ENCODE measurements around the gene DTX1. TPM values are rescaled to one million over a fixed set of nuclear protein-coding genes. Genes with fewer than 3 reads are reported as not detected.

Gene DTX1
- total RNA-seq, 1 donor from 2014 or later: 4.5 TPM

DNA sequence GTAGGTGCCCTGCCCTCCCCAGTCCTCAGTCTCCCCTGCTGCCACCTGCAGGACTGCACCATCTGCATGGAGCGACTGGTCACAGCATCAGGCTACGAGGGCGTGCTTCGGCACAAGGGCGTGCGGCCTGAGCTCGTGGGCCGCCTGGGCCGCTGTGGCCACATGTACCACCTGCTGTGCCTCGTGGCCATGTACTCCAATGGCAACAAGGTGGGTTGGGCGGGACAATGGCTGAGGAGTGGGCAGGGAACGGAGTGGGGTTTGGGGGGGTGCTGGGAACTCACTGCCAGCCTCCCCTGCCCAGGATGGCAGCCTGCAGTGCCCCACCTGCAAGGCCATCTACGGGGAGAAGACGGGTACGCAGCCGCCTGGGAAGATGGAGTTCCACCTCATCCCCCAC lies 38.2 kb downstream of the DTX1 start:
- intact Hi-C loops (cut with DNase I): loop anchor here (10.0 kb wide), 1 partner anchor 180 kb away; no protein-coding TSS in a partner anchor
- TF ChIP-seq, protein P1, sequence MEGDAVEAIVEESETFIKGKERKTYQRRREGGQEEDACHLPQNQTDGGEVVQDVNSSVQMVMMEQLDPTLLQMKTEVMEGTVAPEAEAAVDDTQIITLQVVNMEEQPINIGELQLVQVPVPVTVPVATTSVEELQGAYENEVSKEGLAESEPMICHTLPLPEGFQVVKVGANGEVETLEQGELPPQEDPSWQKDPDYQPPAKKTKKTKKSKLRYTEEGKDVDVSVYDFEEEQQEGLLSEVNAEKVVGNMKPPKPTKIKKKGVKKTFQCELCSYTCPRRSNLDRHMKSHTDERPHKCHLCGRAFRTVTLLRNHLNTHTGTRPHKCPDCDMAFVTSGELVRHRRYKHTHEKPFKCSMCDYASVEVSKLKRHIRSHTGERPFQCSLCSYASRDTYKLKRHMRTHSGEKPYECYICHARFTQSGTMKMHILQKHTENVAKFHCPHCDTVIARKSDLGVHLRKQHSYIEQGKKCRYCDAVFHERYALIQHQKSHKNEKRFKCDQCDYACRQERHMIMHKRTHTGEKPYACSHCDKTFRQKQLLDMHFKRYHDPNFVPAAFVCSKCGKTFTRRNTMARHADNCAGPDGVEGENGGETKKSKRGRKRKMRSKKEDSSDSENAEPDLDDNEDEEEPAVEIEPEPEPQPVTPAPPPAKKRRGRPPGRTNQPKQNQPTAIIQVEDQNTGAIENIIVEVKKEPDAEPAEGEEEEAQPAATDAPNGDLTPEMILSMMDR (IDR thresholded peaks at IDR 0.05): no peak
- no peak for DNase-seq (ENCODE audit: low spot score in 2 of 2)
- Histone ChIP-seq H3K4me1 (no peaks in the 10 kb centered on the region), H3K27me3 (no peaks in the 10 kb centered on the region), H3K27ac (no peak overlapping the region), H3K4me3 (no peak overlapping the region), H3K36me3 (no peaks in the 10 kb centered on the region), H3K9me3 (no peaks in the 10 kb centered on the region)

DNA sequence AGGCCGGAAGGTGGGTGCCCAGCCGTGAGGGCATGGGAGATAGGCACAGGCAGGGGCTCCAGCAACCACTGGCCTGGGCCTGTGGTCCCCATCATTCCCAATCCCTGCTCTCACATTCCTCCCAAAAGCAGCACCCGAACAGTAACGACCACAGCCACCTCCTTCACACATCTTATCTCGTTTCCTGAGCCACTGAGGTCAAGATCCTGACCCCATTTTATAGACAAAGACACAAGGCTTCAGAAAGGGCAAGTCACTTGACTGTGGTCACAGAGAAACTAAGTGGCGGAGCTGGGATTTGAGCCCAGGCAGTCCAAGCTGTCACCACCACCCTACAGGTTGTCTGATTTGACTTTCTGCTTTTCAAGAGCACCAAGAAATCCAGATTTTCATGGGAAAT lies 38.9 kb downstream of the DTX1 start:
- H3K4me3 ChIP-seq: no peak overlapping the region
- H3K9me3 ChIP-seq: no peaks in the 10 kb centered on the region
- TF ChIP-seq, protein P1 (IDR thresholded peaks at IDR 0.05): no peak
- H3K27ac ChIP-seq: no peak overlapping the region
- intact Hi-C loops (cut with DNase I): loop anchor here (10.0 kb wide), 1 partner anchor 179 kb away; no protein-coding TSS in a partner anchor
- no peak for DNase-seq (ENCODE audit: low spot score in 2 of 2)
- H3K36me3 ChIP-seq: no peaks in the 10 kb centered on the region
- no peaks in the 10 kb centered on the region for H3K27me3 ChIP-seq
- H3K4me1 ChIP-seq: no peaks in the 10 kb centered on the region

DNA sequence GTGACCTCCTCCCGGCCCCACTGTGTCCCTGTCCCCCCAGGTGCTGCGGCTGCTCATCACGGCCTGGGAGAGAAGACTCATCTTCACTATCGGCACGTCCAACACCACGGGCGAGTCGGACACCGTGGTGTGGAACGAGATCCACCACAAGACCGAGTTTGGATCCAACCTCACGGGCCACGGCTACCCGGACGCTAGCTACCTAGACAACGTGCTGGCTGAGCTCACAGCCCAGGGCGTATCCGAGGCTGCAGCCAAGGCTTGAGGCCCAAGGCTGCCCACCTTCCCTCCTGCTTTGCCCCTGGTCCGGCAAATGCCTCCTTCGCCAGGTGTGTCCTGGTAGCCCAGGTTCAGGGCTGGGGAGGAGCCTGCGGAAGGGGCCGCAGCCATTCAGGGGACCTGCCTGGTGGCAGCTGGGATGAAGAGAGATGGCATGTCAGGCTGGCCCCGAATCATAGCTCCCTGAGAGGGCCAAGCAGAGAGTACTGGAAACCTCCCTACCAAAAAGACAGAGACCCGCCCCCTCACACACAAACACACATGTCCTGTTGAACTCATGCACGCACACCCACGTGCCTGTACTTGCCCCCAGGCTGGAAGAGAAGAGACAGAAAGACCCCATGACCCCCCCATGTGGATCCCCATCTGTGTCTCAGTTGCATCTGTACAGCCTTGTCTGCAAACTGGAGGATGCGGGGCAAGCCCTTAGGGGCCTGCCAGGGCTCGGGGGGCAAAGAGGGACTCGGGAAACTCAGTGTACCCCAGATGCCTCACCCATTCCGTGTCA lies 40.3 kb downstream of the DTX1 start:
- Histone ChIP-seq H3K36me3 (no peaks in the 10 kb centered on the region), H3K9me3 (no peaks in the 10 kb centered on the region), H3K27ac (no peak overlapping the region), H3K4me3 (no peak overlapping the region), H3K27me3 (no peaks in the 10 kb centered on the region), H3K4me1 (no peaks in the 10 kb centered on the region)
- intact Hi-C loops (cut with DNase I): loop anchor here (10.0 kb wide), 1 partner anchor 178 kb away; no protein-coding TSS in a partner anchor
- DNase-seq (ENCODE audit: low spot score in 2 of 2): no peak
- TF ChIP-seq, protein P1 (IDR thresholded peaks at IDR 0.05): no peak

DNA sequence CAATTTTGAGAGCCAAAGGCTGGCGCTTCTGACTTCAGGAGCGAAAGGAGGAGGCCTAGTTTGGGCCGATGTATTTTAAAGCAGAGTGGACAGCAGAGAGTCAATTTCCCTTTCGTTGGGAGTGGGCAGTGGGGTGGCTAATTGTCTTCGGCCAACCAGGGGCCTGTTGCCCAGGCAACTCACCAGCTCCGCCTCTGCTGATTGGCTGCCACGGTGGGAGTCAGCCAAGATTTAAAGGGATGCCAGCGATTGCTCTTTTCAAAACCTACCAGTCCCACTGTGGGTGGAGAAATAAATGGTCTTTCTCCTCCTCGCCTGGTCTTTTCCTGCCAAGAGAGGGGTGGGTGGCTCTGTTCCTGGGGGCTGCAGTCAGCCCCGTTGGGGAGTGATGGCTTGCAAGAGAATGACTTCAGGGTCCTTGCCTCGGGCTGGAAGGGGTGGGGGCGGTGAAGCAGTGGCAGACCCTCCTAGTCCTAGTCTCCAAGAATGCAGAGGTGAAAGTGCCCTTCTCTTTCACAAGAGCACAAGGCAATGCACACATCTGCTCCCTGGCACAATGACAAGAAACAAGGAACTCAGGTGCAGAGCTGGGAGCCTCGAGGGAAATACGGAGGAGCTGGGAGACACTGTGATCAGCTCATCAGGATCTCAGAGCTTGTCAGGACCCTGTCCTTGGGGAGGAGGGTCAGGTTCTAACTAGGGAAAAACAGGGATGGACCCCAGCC lies 41.3 kb downstream of the DTX1 start:
- intact Hi-C loops (cut with DNase I): loop anchor here (1.0 to 10.0 kb wide), 2 partner anchors 49 to 177 kb away; no protein-coding TSS in a partner anchor
- no peak overlapping the region for H3K27ac ChIP-seq
- no peak overlapping the region for H3K4me3 ChIP-seq
- TF ChIP-seq, protein P1 (IDR thresholded peaks at IDR 0.05): no peak
- peak in 1 of 2 donors; percentile 68 for DNase-seq (ENCODE audit: low spot score in 2 of 2)
- H3K4me1 ChIP-seq: no peaks in the 10 kb centered on the region
- H3K36me3 ChIP-seq: no peaks in the 10 kb centered on the region
- H3K9me3 ChIP-seq: no peaks in the 10 kb centered on the region
- no peaks in the 10 kb centered on the region for H3K27me3 ChIP-seq

DNA sequence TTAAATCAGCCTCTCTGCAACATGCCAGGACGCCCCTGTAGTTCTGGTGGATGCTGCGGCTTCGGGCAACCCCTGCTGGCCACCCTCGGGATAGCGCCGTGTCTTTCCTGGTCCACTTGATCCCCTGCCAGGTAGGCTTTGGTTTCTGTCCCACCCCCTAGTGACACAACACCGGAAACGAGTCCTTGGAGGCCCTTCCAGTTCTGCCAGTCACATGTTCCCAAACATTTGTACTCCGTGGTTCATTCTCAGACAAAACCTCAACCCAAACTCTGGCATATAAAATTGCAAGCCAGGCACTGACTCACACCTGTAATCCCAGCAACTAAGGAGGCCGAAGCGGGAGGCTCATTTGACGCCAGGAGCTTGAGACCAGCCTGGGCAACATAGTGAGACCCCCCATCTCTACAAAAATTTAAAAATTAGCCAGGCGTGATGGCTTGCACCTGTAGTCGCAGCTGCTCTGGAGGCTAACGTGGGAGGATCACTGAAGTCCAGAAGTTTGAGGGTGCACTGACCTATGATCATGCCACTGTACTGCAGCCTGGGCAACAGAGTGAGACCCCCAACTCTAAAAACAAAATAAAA lies 42.0 kb downstream of the DTX1 start:
- H3K4me3 ChIP-seq: no peak overlapping the region
- H3K4me1 ChIP-seq: no peaks in the 10 kb centered on the region
- H3K27ac ChIP-seq: no peak overlapping the region
- DNase-seq (ENCODE audit: low spot score in 2 of 2): peak in 1 of 2 donors; percentile 91
- TF ChIP-seq, protein P1 (IDR thresholded peaks at IDR 0.05): peak; percentile 70 to 72 (median 72)
- H3K36me3 ChIP-seq: no peaks in the 10 kb centered on the region
- intact Hi-C loops (cut with DNase I): loop anchor here (1.0 to 10.0 kb wide), 2 partner anchors 49 to 176 kb away; no protein-coding TSS in a partner anchor
- H3K9me3 ChIP-seq: no peaks in the 10 kb centered on the region
- H3K27me3 ChIP-seq: peaks cover 4% of the 10 kb centered on the region

Data from ascending aorta (tissue), 2 donors.